ENCODE results near the gene ADAMTS3. TPM values are rescaled to one million over a fixed set of nuclear protein-coding genes. Genes with fewer than 3 reads are reported as not detected.

Gene ADAMTS3
- total RNA-seq, 2 donors from 2014 or later, result not detected

DNA sequence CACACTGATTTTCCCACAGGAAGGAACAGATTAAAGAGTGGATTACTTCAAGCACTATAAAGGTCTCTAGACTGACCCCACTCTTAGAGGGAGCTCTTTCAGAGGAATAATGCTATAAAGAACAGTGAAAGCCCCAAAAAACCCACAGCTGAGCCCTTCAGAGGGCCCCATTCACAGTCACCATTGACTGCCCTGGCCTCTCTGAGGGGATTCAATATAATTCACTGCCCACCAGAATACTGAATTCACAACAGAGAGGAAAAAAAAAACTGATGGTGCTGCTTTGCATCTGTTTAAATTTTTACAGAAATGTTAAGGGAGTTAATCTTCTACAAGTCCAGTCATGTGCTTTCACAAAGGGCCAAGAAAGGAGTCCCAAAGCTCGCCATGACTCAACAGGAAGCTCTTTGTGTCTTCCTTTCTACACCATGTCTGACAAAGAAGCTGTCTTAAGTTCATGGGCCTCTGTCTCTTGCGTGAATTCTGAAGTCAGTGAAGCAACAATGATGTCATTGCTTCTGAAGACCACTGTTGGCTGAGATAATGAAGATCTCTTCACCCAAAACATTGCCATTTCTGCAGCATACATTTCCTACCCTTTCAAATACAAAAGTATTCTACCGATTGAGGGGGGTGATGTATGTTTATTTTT, 174.9 kb downstream of the ADAMTS3 start:
- Mint-ChIP-seq H3K36me3 (ENCODE audit: low read depth) (no peaks in the 10 kb centered on the region), H3K27ac (no peak overlapping the region), H3K4me1 (no peaks in the 10 kb centered on the region), H3K27me3 (no peaks in the 10 kb centered on the region), H3K4me3 (no peak overlapping the region)
- DNase-seq (no peak), ATAC-seq (no peak)
- H3K9me3 ChIP-seq (ENCODE audit: control insufficient read depth, low read length, poor library complexity, severe bottlenecking), result no peaks in the 10 kb centered on the region

DNA sequence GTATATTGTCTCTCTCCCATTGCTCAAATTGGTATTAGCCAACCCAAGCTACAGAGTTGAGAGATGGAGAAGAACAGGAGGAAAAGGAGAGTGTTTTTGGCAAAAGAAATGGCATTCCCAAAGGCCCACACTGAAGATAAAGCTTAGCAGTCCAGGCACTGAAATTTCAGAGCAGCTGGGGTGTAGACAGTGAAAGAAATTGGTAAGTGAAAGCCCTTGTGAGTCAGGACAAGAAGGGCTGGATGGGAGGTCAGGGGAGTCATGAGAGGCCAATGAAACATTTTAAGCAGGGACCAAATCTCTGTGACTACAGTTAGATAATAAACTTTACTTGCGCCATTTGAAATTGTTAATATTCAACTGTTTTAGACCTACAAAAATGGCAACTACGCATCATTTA, 177.7 kb downstream of the ADAMTS3 start:
- no peaks in the 10 kb centered on the region for H3K36me3 Mint-ChIP-seq (ENCODE audit: low read depth)
- ATAC-seq (no peak), DNase-seq (no peak)
- no peaks in the 10 kb centered on the region for H3K4me1 Mint-ChIP-seq
- H3K4me3 Mint-ChIP-seq, result no peak overlapping the region
- H3K27ac Mint-ChIP-seq, result no peak overlapping the region
- H3K27me3 Mint-ChIP-seq, result no peaks in the 10 kb centered on the region
- no peaks in the 10 kb centered on the region for H3K9me3 ChIP-seq (ENCODE audit: control insufficient read depth, low read length, poor library complexity, severe bottlenecking)

DNA sequence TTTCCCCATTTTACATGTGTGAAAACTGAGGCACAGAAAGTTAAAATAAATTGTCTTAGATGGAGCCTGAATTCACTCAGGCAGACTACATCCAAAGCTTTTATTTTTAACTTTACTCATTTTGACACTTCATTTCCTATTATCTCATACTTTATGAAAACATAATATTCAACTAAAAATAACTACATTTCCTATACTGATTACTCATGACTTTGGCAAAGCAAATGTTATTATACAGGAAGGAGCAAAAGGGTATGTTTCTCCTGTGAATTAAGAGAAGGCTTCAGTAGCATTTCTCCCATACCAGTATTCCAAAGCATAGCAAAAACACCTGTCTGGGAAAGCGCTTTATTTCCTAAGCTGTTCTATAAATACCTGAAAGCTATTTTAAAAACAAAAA, 178.6 kb downstream of the ADAMTS3 start:
- ATAC-seq, result no peak
- Mint-ChIP-seq H3K27ac (no peak overlapping the region), H3K27me3 (no peaks in the 10 kb centered on the region), H3K4me3 (no peak overlapping the region), H3K4me1 (no peaks in the 10 kb centered on the region), H3K36me3 (ENCODE audit: low read depth) (no peaks in the 10 kb centered on the region)
- H3K9me3 ChIP-seq (ENCODE audit: control insufficient read depth, low read length, poor library complexity, severe bottlenecking), result no peaks in the 10 kb centered on the region
- no peak for DNase-seq

DNA sequence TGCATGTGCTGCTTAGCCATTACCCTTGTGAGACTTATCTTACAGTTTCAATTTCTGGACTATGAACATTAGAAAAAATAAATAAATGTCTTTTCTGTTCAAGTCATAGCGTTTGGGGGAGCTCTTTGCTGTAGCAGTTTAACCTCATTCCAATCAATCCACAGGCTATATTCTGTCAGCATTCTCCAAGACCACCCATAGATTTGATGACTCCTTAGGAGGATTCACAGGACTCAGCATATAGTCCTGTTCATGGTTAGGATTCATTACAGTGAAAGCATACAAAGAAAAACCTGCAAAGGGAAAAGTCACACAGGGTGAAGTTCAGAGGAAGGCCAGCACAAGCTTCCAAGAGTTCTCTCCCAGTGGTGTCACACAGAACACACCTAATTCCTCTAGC, 180.5 kb downstream of the ADAMTS3 start:
- Mint-ChIP-seq H3K36me3 (ENCODE audit: low read depth) (no peaks in the 10 kb centered on the region), H3K27ac (no peak overlapping the region), H3K27me3 (no peaks in the 10 kb centered on the region), H3K4me3 (no peak overlapping the region), H3K4me1 (no peaks in the 10 kb centered on the region)
- no peak for DNase-seq
- ATAC-seq, result no peak
- H3K9me3 ChIP-seq (ENCODE audit: control insufficient read depth, low read length, poor library complexity, severe bottlenecking), result no peaks in the 10 kb centered on the region

DNA sequence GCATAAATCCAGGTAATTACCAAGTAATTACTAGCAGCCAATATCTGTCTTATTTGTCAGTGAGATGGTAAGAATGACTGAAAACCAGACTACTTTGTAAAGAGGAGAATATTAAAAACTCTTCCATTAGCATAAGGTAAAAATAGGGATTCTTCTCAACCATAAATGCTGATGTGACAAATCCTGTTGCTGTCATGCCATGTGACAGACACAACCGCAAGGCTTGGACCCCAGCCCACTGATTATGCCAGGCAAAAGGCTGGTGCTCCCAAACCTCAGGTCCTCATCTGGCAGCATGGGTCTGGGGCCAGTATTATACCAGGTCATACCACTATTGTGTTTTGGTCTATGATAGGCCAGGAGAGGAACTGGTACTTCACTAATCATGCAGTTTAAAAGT, 181.1 kb downstream of the ADAMTS3 start:
- Mint-ChIP-seq H3K27me3 (no peaks in the 10 kb centered on the region), H3K27ac (no peak overlapping the region), H3K4me1 (no peaks in the 10 kb centered on the region), H3K4me3 (no peak overlapping the region), H3K36me3 (ENCODE audit: low read depth) (no peaks in the 10 kb centered on the region)
- ATAC-seq, result no peak
- H3K9me3 ChIP-seq (ENCODE audit: control insufficient read depth, low read length, poor library complexity, severe bottlenecking), result no peaks in the 10 kb centered on the region
- DNase-seq, result no peak

DNA sequence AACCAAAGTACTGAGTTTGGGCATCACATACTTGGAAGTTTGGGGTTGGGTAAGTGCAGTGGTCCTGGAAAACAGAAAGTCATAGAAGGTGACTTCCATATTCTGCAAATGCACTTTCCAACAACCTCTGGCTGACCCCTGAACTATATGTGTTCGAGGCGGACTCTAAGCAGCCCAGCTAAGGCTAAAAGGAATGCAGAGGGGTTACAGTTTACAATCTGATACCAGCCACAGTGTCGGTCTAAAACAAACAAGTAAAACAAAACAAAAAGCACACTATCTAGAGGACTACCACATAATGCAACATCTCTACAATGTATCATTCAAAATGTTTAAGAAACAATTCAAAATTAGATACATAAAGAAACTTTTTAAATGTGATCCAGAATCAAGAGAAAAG, 185.6 kb downstream of the ADAMTS3 start:
- Mint-ChIP-seq H3K4me1 (no peaks in the 10 kb centered on the region), H3K27ac (no peak overlapping the region), H3K4me3 (no peak overlapping the region), H3K36me3 (ENCODE audit: low read depth) (no peaks in the 10 kb centered on the region), H3K27me3 (no peaks in the 10 kb centered on the region)
- ATAC-seq, result no peak
- DNase-seq, result no peak
- H3K9me3 ChIP-seq (ENCODE audit: control insufficient read depth, low read length, poor library complexity, severe bottlenecking), result no peaks in the 10 kb centered on the region

DNA sequence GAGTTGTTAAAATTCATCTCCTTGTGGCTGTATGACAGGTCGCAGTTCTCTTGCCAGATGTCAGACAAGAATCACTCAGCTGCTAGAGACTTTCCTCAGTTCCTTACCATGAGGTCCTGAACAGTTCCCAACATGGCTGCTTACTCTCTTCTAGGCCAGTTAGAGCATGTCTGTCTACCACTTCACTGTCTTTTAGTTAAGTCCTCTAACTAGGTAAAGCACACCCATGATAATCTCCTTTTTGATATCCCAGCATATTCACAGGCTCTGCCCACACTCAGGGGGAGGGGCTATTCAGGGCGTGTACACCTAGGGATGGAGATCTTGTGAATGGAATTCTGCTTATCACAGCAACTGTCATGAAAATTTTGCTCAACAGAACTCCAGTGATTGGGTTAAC, 190.1 kb downstream of the ADAMTS3 start:
- H3K27me3 Mint-ChIP-seq, result no peaks in the 10 kb centered on the region
- H3K4me3 Mint-ChIP-seq, result no peak overlapping the region
- no peak for ATAC-seq
- H3K36me3 Mint-ChIP-seq (ENCODE audit: low read depth), result no peaks in the 10 kb centered on the region
- no peak for DNase-seq
- no peak overlapping the region for H3K27ac Mint-ChIP-seq
- H3K9me3 ChIP-seq (ENCODE audit: control insufficient read depth, low read length, poor library complexity, severe bottlenecking), result no peaks in the 10 kb centered on the region
- peaks cover 6% of the 10 kb centered on the region for H3K4me1 Mint-ChIP-seq

DNA sequence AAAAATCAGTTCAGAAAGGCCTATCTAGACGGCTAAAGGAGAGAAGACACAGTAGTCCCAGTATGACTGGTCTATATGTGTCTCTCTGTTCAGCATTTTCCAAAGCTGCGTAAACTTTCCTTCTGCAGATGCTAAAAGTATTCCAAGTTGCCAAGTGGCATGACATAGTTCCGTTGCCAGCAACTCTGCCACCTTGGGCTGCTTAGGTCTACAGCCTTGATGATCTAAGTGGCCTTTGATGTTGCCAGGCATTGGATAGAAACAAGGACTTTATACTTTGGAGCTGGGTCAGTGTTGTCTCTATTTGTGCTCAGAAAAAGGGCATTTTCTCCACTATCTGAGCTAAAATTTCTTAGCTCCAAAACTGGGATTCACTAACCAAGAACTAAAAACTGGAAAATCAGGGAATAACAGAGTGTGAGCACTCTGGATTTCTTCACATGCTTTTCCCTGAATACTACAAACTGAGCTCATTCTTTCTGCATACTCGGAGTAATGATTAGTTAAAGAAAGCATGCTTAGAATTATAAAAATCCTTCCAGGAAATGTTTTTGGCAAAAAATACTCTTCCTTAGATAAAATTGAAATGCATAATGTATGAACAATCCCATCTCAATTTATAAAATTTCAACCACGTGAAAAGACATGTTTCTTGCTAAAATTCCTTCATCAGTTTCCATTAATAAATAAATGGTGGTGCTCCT, 191.4 kb downstream of the ADAMTS3 start:
- H3K4me1 Mint-ChIP-seq, result peaks cover 6% of the 10 kb centered on the region
- H3K36me3 Mint-ChIP-seq (ENCODE audit: low read depth), result no peaks in the 10 kb centered on the region
- ATAC-seq (no peak), DNase-seq (no peak)
- no peaks in the 10 kb centered on the region for H3K27me3 Mint-ChIP-seq
- no peak overlapping the region for H3K4me3 Mint-ChIP-seq
- H3K9me3 ChIP-seq (ENCODE audit: control insufficient read depth, low read length, poor library complexity, severe bottlenecking), result no peaks in the 10 kb centered on the region
- no peak overlapping the region for H3K27ac Mint-ChIP-seq

DNA sequence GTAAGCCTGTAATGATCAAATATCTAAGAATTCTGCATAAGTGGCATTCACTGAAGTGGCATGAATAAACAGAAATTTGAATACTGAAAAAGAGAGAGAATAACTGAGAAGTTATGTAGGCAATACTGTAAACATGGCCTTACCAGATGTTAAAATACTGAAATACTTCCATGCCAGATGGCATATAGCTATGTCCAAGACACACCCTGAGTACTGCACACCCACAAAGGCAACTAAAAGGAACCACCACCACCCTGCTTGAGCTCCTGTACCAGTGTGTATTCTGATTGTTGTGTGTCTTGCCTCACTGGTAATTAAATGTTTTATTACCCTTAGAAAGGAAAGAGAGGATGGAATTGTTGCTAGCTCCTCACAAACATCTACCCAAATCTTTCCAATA, 192.1 kb downstream of the ADAMTS3 start:
- DNase-seq (no peak), ATAC-seq (no peak)
- H3K4me1 Mint-ChIP-seq, result peaks cover 6% of the 10 kb centered on the region
- H3K9me3 ChIP-seq (ENCODE audit: control insufficient read depth, low read length, poor library complexity, severe bottlenecking), result no peaks in the 10 kb centered on the region
- no peaks in the 10 kb centered on the region for H3K27me3 Mint-ChIP-seq
- no peak overlapping the region for H3K27ac Mint-ChIP-seq
- H3K4me3 Mint-ChIP-seq, result no peak overlapping the region
- no peaks in the 10 kb centered on the region for H3K36me3 Mint-ChIP-seq (ENCODE audit: low read depth)

DNA sequence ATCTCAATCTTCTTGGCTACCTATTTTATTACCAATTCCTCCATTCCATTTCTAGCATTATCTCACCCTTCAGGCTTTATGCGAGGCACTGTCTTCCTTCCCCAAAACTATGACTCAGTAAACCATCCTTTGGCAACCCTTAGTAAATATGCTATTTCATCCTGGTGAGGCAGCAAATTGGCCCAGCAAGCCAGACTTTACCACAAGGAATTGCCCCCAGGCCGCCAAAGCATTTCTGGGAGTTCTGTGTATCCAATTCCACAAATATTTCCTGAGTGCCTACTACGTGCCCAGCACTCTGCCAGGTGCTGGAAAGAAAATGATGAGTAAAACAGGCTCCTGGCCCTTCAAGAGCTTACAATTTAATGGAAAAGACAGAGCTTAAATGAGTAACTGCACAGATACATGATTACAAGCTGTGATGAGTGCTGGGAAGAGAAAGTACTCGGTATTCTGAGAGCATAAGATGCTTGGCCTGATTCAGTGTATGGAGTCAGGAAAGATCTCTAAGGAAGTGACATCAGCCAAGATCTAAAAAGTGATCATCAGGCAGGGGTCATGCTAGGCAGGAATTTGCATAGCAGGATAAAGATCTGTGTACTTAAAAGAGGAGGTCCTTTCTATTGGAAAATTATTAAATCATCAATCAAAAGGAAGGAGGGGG, 193.8 kb downstream of the ADAMTS3 start:
- H3K9me3 ChIP-seq (ENCODE audit: control insufficient read depth, low read length, poor library complexity, severe bottlenecking), result no peaks in the 10 kb centered on the region
- Mint-ChIP-seq H3K4me1 (peaks cover 6% of the 10 kb centered on the region), H3K4me3 (no peak overlapping the region), H3K27ac (no peak overlapping the region), H3K27me3 (no peaks in the 10 kb centered on the region), H3K36me3 (ENCODE audit: low read depth) (no peaks in the 10 kb centered on the region)
- DNase-seq (no peak), ATAC-seq (no peak)

DNA sequence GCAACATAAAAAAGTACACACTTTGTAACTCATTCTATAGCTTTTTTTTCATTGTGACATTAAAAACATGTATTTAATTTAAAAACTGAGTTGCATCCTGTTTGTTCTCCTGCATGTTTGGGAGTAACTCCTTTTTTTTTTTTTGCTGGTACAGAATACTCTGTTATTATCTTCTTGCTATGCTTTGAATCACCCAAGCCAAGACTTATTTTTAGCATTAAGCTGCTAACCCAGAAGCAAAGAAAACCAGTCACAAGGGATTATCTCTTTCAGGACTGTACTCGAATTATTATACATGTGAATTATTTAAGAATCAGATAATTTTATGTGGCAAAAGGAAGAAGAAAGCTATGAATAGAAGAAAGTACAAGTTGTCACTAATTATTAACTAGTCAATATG, 194.9 kb downstream of the ADAMTS3 start:
- H3K27ac Mint-ChIP-seq, result no peak overlapping the region
- no peak for ATAC-seq
- no peaks in the 10 kb centered on the region for H3K9me3 ChIP-seq (ENCODE audit: control insufficient read depth, low read length, poor library complexity, severe bottlenecking)
- no peak for DNase-seq
- no peak overlapping the region for H3K4me3 Mint-ChIP-seq
- no peaks in the 10 kb centered on the region for H3K27me3 Mint-ChIP-seq
- H3K4me1 Mint-ChIP-seq, result peaks cover 6% of the 10 kb centered on the region
- no peaks in the 10 kb centered on the region for H3K36me3 Mint-ChIP-seq (ENCODE audit: low read depth)

DNA sequence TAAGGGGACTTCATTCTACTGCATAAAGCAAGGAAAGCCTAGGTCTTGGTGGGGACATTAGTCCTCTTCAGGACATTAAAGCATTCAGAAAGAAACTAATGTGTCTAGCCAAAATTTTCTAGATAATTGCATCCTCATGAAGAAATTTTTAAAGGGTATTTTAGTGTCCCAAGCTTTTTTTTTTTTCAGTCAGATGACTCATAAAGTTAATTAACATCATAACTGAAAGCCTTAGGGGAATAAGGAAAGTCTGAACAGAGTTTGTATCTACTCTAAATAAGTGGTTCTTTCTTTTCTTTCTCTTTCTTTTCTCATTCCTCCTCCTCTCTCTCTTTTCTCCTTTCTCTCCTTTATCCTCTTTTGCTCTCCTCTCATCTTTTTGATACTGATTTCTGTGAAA, 202.4 kb downstream of the ADAMTS3 start:
- Mint-ChIP-seq H3K4me1 (no peaks in the 10 kb centered on the region), H3K4me3 (no peak overlapping the region)
- no peak for ATAC-seq

DNA sequence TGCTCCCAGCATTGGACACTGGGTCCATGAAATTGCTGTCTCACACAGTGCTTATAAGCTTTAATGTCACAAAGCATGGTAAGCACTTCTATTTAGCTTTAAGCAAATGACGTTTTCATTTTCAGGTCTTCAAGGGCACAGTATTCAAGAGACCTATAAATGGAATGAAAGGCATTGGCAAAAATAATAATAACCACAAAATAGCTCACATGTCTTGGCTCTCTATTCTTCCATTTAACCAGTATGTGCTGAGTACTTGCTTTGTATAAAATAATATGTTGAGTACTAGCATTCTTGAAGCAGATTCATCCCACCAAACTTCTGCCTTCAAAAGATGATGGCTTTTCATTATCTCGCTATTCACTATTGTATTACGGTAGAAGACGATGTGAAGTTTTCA, 203.0 kb downstream of the ADAMTS3 start:
- no peaks in the 10 kb centered on the region for H3K4me1 Mint-ChIP-seq
- no peaks in the 10 kb centered on the region for H3K9me3 ChIP-seq (ENCODE audit: control insufficient read depth, low read length, poor library complexity, severe bottlenecking)
- no peaks in the 10 kb centered on the region for H3K36me3 Mint-ChIP-seq (ENCODE audit: low read depth)
- H3K27me3 Mint-ChIP-seq, result no peaks in the 10 kb centered on the region
- DNase-seq (no peak), ATAC-seq (no peak)
- no peak overlapping the region for H3K27ac Mint-ChIP-seq
- no peak overlapping the region for H3K4me3 Mint-ChIP-seq

More for the DNA sequence above, 202.4 kb downstream of the ADAMTS3 start:
- no peak for DNase-seq
- Mint-ChIP-seq H3K27me3 (no peaks in the 10 kb centered on the region), H3K27ac (no peak overlapping the region), H3K36me3 (ENCODE audit: low read depth) (no peaks in the 10 kb centered on the region)
- H3K9me3 ChIP-seq (ENCODE audit: control insufficient read depth, low read length, poor library complexity, severe bottlenecking), result no peaks in the 10 kb centered on the region

DNA sequence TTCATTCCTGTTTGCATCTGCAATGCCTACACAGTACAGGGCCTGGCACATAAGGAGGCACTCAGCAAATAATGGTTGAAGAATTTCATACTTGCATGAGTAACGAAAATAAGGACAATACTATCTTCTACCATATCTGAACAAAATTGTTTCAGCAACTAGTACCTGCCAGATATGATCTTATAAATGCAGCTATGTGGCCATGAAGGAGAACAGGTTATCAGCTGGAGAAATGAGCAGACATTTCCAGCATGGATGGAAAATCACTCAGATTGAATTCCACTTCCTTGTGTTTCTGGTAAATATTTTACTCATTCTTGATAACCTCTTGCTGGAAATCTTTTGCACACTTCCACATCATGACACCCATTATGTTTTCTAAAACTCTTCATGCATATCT, 204.0 kb downstream of the ADAMTS3 start:
- Mint-ChIP-seq H3K4me1 (no peaks in the 10 kb centered on the region), H3K36me3 (ENCODE audit: low read depth) (no peaks in the 10 kb centered on the region), H3K4me3 (no peak overlapping the region), H3K27me3 (no peaks in the 10 kb centered on the region), H3K27ac (no peak overlapping the region)
- no peaks in the 10 kb centered on the region for H3K9me3 ChIP-seq (ENCODE audit: control insufficient read depth, low read length, poor library complexity, severe bottlenecking)
- ATAC-seq, result no peak
- DNase-seq, result no peak

Measured in T-helper 17 cell (primary cell).